ENCODE data around the gene ARHGEF28. TPM values are rescaled to one million over a fixed set of nuclear protein-coding genes. Genes with fewer than 3 reads are reported as not detected.

The ARHGEF28 gene
- total RNA-seq, 4 donors from 2014 or later = 0.52 to 1.2 (median 0.98) TPM

DNA sequence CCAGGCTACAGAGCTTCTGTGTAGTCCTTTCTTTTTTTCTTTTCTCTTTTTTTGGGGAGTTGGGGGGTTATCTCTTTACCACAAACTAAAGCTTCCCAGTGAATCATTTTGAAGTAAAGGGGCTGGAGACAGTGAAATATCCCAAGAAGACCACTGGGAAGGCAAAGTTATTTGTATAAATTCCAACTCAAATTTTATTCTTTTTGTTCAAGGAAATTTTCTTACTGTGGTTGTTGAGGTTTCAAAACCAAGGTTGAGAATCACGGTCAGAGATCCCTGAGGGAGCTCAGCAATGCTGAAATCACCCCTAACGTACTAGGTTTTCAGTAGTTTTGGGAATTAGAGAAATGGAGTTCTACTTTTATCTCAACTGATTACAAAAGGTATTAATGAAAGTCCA, 175.7 kb downstream of the ARHGEF28 start:
- TF ChIP-seq POLR2A (IDR thresholded peaks at IDR 0.05) (no peak), CTCF (IDR thresholded peaks at IDR 0.05 in 4 of 5, conservative IDR thresholded peaks at IDR 0.05 in 1 of 5) (no peak)

GRCh38 chr5:73805449-73805848, 179.5 kb downstream of the ARHGEF28 start:
- ATAC-seq (no peak), DNase-seq (no peak)
- intact Hi-C loops (cut with DNase I; ENCODE audit: low total_unique reads) = no loop called here
- H3K36me3 ChIP-seq = no peaks in the 10 kb centered on the region
- H3K27me3 ChIP-seq = no peaks in the 10 kb centered on the region
- no peaks in the 10 kb centered on the region for H3K9me3 ChIP-seq
- TF ChIP-seq POLR2A (IDR thresholded peaks at IDR 0.05) (no peak), CTCF (IDR thresholded peaks at IDR 0.05 in 4 of 5, conservative IDR thresholded peaks at IDR 0.05 in 1 of 5) (no peak)
- no peaks in the 10 kb centered on the region for H3K4me1 ChIP-seq
- H3K27ac ChIP-seq = no peak overlapping the region
- in situ Hi-C loops (cut with MboI; ENCODE audit: low sequenced_read_pairs in 4 of 4) = no loop called here
- H3K4me3 ChIP-seq = no peak overlapping the region

More for the DNA sequence above, 175.7 kb downstream of the ARHGEF28 start:
- Histone ChIP-seq H3K36me3 (no peaks in the 10 kb centered on the region), H3K9me3 (no peaks in the 10 kb centered on the region), H3K27ac (no peak overlapping the region), H3K27me3 (no peaks in the 10 kb centered on the region), H3K4me3 (no peak overlapping the region), H3K4me1 (peaks cover 0 to 5% of the 10 kb centered on the region in 2 donors)
- in situ Hi-C loops (cut with MboI; ENCODE audit: low sequenced_read_pairs in 4 of 4) (no loop called here), intact Hi-C loops (cut with DNase I; ENCODE audit: low total_unique reads) (no loop called here)
- ATAC-seq = no peak
- DNase-seq = no peak

GRCh38 chr5:73808911-73809310, 182.9 kb downstream of the ARHGEF28 start:
- no peaks in the 10 kb centered on the region for H3K36me3 ChIP-seq
- ATAC-seq = no peak
- no peak for TF ChIP-seq CTCF (IDR thresholded peaks at IDR 0.05 in 4 of 5, conservative IDR thresholded peaks at IDR 0.05 in 1 of 5)
- no peak for TF ChIP-seq POLR2A (IDR thresholded peaks at IDR 0.05)
- in situ Hi-C loops (cut with MboI; ENCODE audit: low sequenced_read_pairs in 4 of 4) (no loop called here), intact Hi-C loops (cut with DNase I; ENCODE audit: low total_unique reads) (no loop called here)
- no peaks in the 10 kb centered on the region for H3K4me1 ChIP-seq
- no peak for DNase-seq
- H3K27me3 ChIP-seq = no peaks in the 10 kb centered on the region
- no peaks in the 10 kb centered on the region for H3K9me3 ChIP-seq
- no peak overlapping the region for H3K27ac ChIP-seq
- H3K4me3 ChIP-seq = no peak overlapping the region

DNA sequence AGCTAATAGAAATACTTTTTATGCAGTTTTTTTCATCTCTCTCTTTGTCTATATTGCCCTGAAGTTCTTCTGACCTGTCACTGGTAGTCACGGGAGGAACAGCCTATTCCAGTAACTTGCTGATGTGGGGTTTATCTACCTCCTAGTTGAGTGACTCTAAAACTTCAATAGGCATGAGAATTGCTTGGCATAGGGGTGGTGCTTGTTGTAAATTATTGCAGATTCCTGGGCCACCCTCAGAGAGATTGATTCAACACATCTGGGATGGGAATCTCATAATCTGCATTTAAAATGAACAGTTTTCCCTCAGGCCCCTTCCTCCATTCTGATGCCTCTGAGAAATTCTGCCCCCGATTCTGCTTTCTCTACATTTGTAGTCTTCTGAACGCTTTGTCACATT, 184.4 kb downstream of the ARHGEF28 start:
- H3K27ac ChIP-seq = no peak overlapping the region
- H3K9me3 ChIP-seq = no peaks in the 10 kb centered on the region
- H3K4me3 ChIP-seq = no peak overlapping the region
- intact Hi-C loops (cut with DNase I; ENCODE audit: low total_unique reads) (no loop called here), in situ Hi-C loops (cut with MboI; ENCODE audit: low sequenced_read_pairs in 4 of 4) (no loop called here)
- no peaks in the 10 kb centered on the region for H3K27me3 ChIP-seq
- no peaks in the 10 kb centered on the region for H3K4me1 ChIP-seq
- no peaks in the 10 kb centered on the region for H3K36me3 ChIP-seq
- DNase-seq = no peak
- no peak for TF ChIP-seq POLR2A (IDR thresholded peaks at IDR 0.05)
- no peak for TF ChIP-seq CTCF (IDR thresholded peaks at IDR 0.05 in 4 of 5, conservative IDR thresholded peaks at IDR 0.05 in 1 of 5)
- no peak for ATAC-seq

DNA sequence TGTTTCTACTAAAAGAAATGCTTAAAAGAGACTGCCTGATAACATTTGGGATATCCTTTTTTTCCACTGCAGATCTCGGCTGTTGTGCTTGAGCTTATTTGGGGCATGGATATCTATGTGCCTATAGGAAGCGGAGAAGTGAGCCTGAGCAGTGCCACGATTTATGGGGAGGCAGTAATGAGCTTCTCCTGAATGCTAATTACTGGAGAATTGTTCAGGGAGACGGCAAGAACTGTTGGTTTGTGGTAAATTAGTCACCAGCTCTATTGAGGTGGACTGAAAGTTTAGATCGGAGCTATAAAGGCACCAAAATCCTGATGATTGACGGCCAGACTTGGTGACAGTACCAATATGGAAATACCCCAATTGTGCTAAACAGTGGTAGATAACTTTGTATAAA, 186.5 kb downstream of the ARHGEF28 start:
- DNase-seq (no peak), ATAC-seq (no peak)
- Histone ChIP-seq H3K36me3 (no peaks in the 10 kb centered on the region), H3K4me1 (no peaks in the 10 kb centered on the region), H3K27ac (no peak overlapping the region), H3K4me3 (no peak overlapping the region), H3K27me3 (no peaks in the 10 kb centered on the region), H3K9me3 (no peaks in the 10 kb centered on the region)
- intact Hi-C loops (cut with DNase I; ENCODE audit: low total_unique reads) (no loop called here), in situ Hi-C loops (cut with MboI; ENCODE audit: low sequenced_read_pairs in 4 of 4) (no loop called here)
- no peak for TF ChIP-seq CTCF (IDR thresholded peaks at IDR 0.05 in 4 of 5, conservative IDR thresholded peaks at IDR 0.05 in 1 of 5)
